HG02885 (cell line): ENCODE data around the gene HPS3.

ENCODE experiments used
- ATAC-seq: cut with Tn5 transposase; IDR thresholded peaks from one replicate; pipeline ENCODE4 v1.9.1; 2021; ENCODE audit warnings: mild to moderate bottlenecking; ENCODE audit not compliant: unreplicated experiment, poor library complexity

HPS3 gene

DNA sequence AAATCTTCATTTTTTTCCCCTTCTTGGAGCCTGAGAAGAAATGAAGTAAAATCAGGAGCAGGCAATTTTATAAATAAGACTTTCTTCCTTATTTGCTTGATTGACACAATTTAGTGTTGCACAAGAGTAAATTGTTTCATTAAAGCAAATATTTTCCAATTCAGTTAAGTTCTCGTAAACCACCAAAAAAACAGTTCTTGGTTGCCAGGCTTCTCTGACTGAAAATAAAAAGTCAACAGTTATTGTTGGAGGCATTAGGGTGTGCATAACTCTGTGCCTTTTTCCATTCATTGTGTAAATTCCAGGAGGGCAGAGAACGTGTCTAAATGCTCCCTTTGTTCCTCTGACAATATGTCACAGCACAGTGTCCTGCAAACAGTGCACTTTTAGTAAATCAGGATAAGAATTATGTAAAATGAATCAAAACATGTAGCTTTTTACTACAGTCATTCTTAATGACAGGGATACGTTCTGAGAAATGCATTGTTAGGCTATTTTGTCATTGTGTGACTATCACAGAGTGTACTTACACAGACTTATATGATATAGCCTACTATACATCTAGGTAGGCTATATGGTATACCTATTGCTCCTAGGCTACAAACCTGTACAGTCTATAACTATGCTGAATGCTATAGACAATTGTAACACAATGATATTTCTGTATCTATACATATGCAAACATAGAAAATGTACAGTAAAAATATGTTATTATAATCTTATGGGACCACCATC lies 92.5 kb downstream of the HPS3 start, which contains the start of gene CP:
TSS of gene CP (minus strand) at position 47 of the 735 bp plus-strand sequence. CDS start at position 10, 37 bp downstream.
- no peak for ATAC-seq
